HepG2 (cell line): ENCODE measurements around the gene TM4SF20. TPM values are rescaled to one million over a fixed set of nuclear protein-coding genes. Genes with fewer than 3 reads are reported as not detected.
A peak's percentile ranks its signal among the peaks of the same experiment; 100 is the strongest.

Experiments used
- FOXA3 ChIP-seq: IDR thresholded peaks from 2 replicates; pipeline ENCODE4 v1.6.1; 2016; ENCODE audit warnings: missing genetic modification reagents, missing compliant biosample characterization
- IKZF4 ChIP-seq: sonication (generic); formaldehyde crosslinking; IDR thresholded peaks from 2 replicates; pipeline ENCODE4 v1.5.1; 2020; ENCODE audit warnings: borderline replicate concordance, mild to moderate bottlenecking, low read depth, missing genetic modification reagents; ENCODE audit errors: not compliant biosample characterization
- MYNN ChIP-seq: sonication (generic); formaldehyde crosslinking; IDR thresholded peaks from 2 replicates; pipeline ENCODE4 v1.4.0; 2020; ENCODE audit warnings: mild to moderate bottlenecking, low read depth, missing genetic modification reagents
- NCOR1 ChIP-seq: fragments of 200-600 bp; sonication (generic); IDR thresholded peaks from 2 replicates; pipeline ENCODE4 v1.7.0; 2017; ENCODE audit warnings: antibody characterized with exemption, low read length, borderline replicate concordance
- PITX1 ChIP-seq: sonication (generic); formaldehyde crosslinking; IDR thresholded peaks from 2 replicates; pipeline ENCODE4 v1.5.1; 2020; ENCODE audit warnings: mild to moderate bottlenecking, missing genetic modification reagents
- PRDM4 ChIP-seq: sonication (generic); formaldehyde crosslinking; IDR thresholded peaks from 2 replicates; pipeline ENCODE4 v1.9.0; 2021; ENCODE audit warnings: missing genetic modification reagents, borderline replicate concordance
- RORA ChIP-seq: sonication (generic); formaldehyde crosslinking; IDR thresholded peaks from 2 replicates; pipeline ENCODE4 v1.5.0; 2020; ENCODE audit warnings: mild to moderate bottlenecking, missing genetic modification reagents, moderate library complexity
- ZBTB10 ChIP-seq: sonication (generic); formaldehyde crosslinking; IDR thresholded peaks from 2 replicates; pipeline ENCODE4 v1.4.0; 2020; ENCODE audit warnings: missing genetic modification reagents, borderline replicate concordance
- ZBTB2 ChIP-seq: sonication (generic); formaldehyde crosslinking; IDR thresholded peaks from 2 replicates; pipeline ENCODE4 v1.8.0; 2022; ENCODE audit warnings: low read depth, missing genetic modification reagents
- ZC3H4 ChIP-seq: sonication (generic); formaldehyde crosslinking; IDR thresholded peaks from 2 replicates; pipeline ENCODE4 v1.4.0; 2020; ENCODE audit warnings: missing genetic modification reagents, borderline replicate concordance
- ZNF557 ChIP-seq: sonication (generic); formaldehyde crosslinking; IDR thresholded peaks from 2 replicates; pipeline ENCODE4 v1.4.0; 2020; ENCODE audit warnings: missing genetic modification reagents
- polyA plus RNA-seq, 8 experiments: library from polyadenylated mRNA; depleted of rRNA in 3 of 8; stranded (reverse) in 7 of 8; unstranded in 1 of 8; fragments of >200 nt; fragmentation: Illumina TruSeq in 4 of 8; extraction: Trizol in 4 of 8; gene quantifications; 2 replicates each; pipeline versions ENCODE4 v1.2.1 to v1.2.3, GENCODE V29; 2011 to 2016; ENCODE audit warnings: low read depth in 4 of 8, missing spikeins in 1 of 8, mixed read lengths in 1 of 8; ENCODE audit not compliant: insufficient read depth in 1 of 8
- total RNA-seq, 5 experiments: library from RNA; depleted of rRNA; stranded (reverse); fragments of >200 nt; fragmentation: Illumina TruSeq; extraction: Trizol; gene quantifications; 2 replicates each; pipeline ENCODE4 v1.2.3, GENCODE V29; 2016; ENCODE audit warnings: low read depth in 1 of 5
- TF ChIP-seq, protein P1 (sequence below): sonication (generic); formaldehyde crosslinking; IDR thresholded peaks from 2 replicates; pipeline ENCODE4 v1.5.0; 2020; ENCODE audit warnings: mild to moderate bottlenecking, missing genetic modification reagents

TM4SF20 gene
- total and polyA plus RNA-seq, 2 of the 13 experiments (the other 11 are each of a cell fraction or from before 2014, with no cell fraction given): not detected

DNA sequence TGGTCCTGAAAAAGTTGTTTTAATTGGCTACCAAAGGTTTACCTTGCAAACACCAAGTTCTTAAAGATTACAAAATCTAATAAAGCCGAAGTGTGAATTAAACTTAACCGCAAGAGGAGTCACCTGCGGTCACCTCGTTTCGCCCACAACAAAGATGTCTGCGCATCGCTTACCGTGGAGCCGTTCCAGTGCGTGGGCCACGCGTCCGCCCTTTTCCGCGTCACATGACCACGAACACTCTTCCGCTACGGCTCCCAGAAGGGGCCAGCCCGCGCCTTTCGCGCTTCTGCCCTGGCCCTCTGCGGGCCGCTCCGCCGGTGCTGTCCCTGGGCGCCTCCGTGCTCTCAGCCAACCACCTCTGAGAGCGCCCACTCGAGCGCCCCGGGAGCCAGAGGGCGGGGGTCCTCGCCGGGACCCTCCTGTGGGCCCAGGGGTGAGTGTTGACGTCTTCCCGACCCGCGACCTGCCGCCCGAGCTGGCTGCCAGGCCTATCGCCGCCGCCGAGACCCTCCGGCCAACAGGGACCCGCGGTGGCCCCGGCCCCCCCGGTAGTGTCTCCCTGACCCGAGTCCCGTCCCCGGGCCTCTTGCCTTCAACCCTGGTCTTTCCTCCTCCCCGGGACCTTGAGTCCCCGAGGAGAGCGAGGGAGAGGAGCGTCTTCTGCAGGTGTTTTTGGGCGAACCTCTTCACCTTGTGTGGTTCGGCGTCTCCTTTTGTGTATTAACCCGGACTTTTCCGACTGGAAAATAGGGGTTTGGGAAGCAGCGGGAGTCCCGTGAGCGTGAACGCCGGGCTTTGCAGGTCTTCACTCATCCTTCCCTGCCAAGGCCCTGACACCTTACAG, 53.9 kb downstream of the TM4SF20 start, which contains the start of gene MFF (continued):
- 0 out of 2 replicates have a peak, but pooled peaks have one; percentile 30 for TF ChIP-seq PRDM4
- peak; percentile 82 for TF ChIP-seq PITX1 (CRISPR knock-in tag)
- no peak for TF ChIP-seq NCOR1
- peak; percentile 91 for TF ChIP-seq MYNN (CRISPR knock-in tag)
- TF ChIP-seq ZBTB10 (CRISPR knock-in tag): no peak; the same call in 1 of the 2 replicates
- TF ChIP-seq RORA: no peak
- TF ChIP-seq ZC3H4 (CRISPR knock-in tag): no peak; the same call in 1 of the 2 replicates
- peak; percentile 93 for TF ChIP-seq ZBTB2 (CRISPR knock-in tag)
- TF ChIP-seq, protein P1, sequence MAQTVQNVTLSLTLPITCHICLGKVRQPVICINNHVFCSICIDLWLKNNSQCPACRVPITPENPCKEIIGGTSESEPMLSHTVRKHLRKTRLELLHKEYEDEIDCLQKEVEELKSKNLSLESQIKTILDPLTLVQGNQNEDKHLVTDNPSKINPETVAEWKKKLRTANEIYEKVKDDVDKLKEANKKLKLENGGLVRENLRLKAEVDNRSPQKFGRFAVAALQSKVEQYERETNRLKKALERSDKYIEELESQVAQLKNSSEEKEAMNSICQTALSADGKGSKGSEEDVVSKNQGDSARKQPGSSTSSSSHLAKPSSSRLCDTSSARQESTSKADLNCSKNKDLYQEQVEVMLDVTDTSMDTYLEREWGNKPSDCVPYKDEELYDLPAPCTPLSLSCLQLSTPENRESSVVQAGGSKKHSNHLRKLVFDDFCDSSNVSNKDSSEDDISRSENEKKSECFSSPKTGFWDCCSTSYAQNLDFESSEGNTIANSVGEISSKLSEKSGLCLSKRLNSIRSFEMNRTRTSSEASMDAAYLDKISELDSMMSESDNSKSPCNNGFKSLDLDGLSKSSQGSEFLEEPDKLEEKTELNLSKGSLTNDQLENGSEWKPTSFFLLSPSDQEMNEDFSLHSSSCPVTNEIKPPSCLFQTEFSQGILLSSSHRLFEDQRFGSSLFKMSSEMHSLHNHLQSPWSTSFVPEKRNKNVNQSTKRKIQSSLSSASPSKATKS: no peak
- peak; percentile 89 for TF ChIP-seq FOXA3 (CRISPR knock-in tag)
- peak; percentile 79 for TF ChIP-seq IKZF4
- TF ChIP-seq ZNF557: peak; percentile 71; the same call in 1 of the 2 replicates
